Fibroblast of skin of abdomen (primary cell): ENCODE data around the gene IL1R2.
"Not testable (repeated sequence)": the region's sequence is repeated elsewhere in the genome, so short reads cannot be mapped to it uniquely, and the experiment has no call there.

Source experiments
- DNase-seq: peaks from one replicate; pipeline ENCODE4 v3.0.0-alpha.2; 2013

Gene IL1R2

GRCh38 chr2:102000813-102001766, 9.3 kb downstream of the IL1R2 start:
- DNase-seq, result no peak

GRCh38 chr2:102001767-102002142, 10.0 kb downstream of the IL1R2 start:
- DNase-seq, result no peak

GRCh38 chr2:102002228-102002627, 10.5 kb downstream of the IL1R2 start:
- DNase-seq, result no peak

GRCh38 chr2:102002909-102003308, 11.1 kb downstream of the IL1R2 start:
- DNase-seq, result not testable (repeated sequence)

- no peak for DNase-seq
Measured at GRCh38 chr2:102003696-102004095, 11.9 kb downstream of the IL1R2 start.

GRCh38 chr2:102004581-102004980, 12.8 kb downstream of the IL1R2 start:
- no peak for DNase-seq

- no peak for DNase-seq
Measured at GRCh38 chr2:102005449-102005848, 13.7 kb downstream of the IL1R2 start.

- peak; percentile 49 for DNase-seq
Measured at GRCh38 chr2:102005989-102006885, 14.5 kb downstream of the IL1R2 start.

GRCh38 chr2:102006886-102007278, 15.1 kb downstream of the IL1R2 start:
- no peak for DNase-seq

- no peak for DNase-seq
Measured at GRCh38 chr2:102008490-102008889, 16.7 kb downstream of the IL1R2 start.

- DNase-seq, result no peak
Measured at GRCh38 chr2:102009557-102009956, 17.8 kb downstream of the IL1R2 start.

GRCh38 chr2:102010902-102011301, 19.1 kb downstream of the IL1R2 start:
- no peak for DNase-seq

GRCh38 chr2:102012061-102012614, 20.4 kb downstream of the IL1R2 start:
- DNase-seq, result no peak

GRCh38 chr2:102013206-102014040, 21.7 kb downstream of the IL1R2 start:
- DNase-seq, result no peak

- no peak for DNase-seq
Measured at GRCh38 chr2:102014041-102014345, 22.2 kb downstream of the IL1R2 start.

- no peak for DNase-seq
Measured at GRCh38 chr2:102015399-102015798, 23.6 kb downstream of the IL1R2 start.

- no peak for DNase-seq
Measured at GRCh38 chr2:102016399-102016955, 24.7 kb downstream of the IL1R2 start.

GRCh38 chr2:102018823-102019445, 27.2 kb downstream of the IL1R2 start:
- peak; percentile 41 for DNase-seq

- DNase-seq, result peak; percentile 83
Measured at GRCh38 chr2:102020596-102021170, 28.9 kb downstream of the IL1R2 start.

- DNase-seq, result peak; percentile 57
Measured at GRCh38 chr2:102021779-102022178, 30.0 kb downstream of the IL1R2 start.
